Midbrain (tissue), 1 donor: ENCODE data around the gene HOXD11.

Experiments
- DNase-seq: peaks from one replicate; lab custom pipeline; 2025; lab: John Stamatoyannopoulos, UW

Gene HOXD11

DNA sequence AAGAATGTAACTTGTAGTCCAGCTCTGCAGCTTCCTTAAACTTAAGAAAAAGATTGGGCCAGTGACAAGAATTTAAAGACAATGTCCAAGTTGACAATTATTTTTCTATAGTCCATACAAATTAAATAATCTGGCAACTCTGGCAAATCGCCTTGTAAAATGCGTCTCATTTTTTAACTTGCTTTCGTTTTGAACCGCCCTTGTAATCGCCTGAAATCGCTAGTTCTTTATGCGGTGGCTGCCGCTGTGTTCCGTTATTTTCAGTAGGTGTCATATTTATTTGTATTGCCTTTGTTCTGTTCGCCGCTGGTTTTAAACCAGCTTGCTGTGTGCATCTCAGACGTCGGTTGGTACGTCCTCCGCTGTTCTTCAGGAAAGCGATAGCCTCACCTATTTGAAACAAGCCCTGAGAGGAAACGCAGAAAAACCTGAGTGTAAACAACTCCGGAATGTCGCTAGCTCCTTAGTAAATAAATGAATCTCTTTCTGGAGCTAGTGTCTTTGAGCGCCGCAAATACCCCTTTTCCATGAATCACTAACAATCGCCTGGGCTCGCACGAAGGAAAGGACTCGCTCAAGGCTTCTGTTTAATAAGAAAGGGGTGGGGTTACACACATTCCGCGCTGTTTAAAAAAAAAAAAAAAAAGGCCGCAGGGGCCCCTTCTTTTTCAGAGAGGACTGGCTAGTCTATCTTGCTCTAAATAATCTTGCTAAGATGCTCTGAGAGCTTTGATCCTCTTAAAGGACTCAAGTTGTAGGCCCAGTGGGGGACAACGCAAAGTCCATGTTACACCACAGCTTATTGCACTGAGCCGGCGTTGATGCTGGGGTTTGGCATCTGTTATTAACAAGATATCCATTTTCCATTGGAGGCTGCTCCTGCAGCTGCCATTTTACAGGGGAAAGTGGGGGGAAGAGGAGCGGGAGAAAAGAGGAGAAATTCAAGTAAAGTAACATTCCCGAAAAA, 25.4 kb downstream of the HOXD11 start:
- no peak for DNase-seq

DNA sequence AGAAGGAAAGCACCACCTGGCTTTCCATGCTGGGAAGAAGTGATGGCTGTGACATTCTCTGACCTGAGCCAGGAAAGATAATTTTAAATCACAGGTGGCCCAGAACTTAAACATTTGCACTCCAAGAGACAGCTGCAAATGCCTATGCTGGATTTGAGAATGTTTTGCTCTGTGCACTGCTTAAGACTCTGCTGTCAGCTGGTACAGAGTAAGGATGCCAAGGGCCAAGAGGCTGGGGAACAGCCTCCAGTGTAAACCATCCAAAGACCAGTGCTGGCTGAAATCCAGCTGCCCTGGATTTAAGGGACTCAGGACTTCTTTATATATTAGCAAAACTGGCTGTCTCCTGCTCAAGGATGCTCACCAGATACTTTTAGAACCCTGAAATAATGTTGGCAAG, 26.3 kb downstream of the HOXD11 start:
- no peak for DNase-seq

DNA sequence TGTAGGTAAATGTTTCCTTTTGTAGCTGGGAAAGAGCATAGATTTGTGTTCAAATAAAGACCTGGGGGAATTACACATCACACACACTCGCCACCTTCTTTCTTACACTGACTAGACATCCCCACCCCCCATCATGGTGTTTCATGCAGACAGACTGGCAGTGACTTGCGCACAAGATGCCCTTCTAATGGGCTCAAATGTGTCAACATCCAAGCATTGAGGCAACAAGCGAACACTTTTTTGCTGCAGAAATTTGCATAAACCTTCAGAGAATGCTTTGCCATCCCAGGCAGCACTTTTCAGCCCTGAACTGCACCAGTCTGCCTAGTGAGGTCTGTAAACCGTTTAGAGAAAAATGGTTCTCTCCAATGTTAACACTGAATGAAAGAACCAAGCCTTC, 27.0 kb downstream of the HOXD11 start:
- no peak for DNase-seq

DNA sequence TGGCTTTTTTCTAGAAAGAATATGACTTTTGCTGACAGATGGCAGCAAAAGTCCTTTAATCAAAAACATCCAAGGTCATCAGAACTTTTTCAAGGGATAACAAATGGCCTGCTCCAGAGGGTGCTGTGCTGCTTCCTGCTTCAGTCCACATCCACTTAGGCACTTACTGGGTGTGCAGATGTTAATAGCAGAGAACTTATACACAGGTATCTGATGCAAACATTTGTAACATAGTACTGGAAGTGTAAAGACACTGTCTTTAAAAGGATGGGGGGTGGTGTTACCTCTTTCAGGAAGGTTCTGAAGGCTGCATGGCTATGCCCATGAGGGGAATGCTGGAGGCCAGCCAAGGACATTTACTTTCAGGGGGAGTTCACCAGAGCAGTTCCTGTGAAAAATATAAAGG, 28.0 kb downstream of the HOXD11 start:
- DNase-seq, result no peak

- no peak for DNase-seq
Measured at GRCh38 chr2:176136374-176137251, 29.5 kb downstream of the HOXD11 start.

DNA sequence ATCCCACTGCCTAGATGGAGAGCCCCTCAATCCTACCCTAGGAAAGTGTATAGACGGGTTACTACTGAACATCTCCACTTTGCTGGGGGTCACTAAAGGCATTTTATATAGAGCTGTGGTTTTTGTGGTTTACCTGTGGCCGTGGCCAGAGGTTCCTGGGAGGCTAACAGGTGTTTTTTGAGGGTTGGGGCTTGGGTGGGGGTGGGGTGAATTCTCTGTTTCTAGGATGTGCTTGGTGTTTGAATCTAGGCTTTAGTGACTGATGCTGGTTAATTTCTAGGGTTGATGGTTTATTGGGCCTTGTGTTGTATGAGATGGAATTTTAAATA, 30.1 kb downstream of the HOXD11 start:
- DNase-seq, result no peak

- no peak for DNase-seq
Measured at GRCh38 chr2:176137906-176138305, 30.8 kb downstream of the HOXD11 start.

- DNase-seq, result no peak
Measured at GRCh38 chr2:176138526-176138922, 31.4 kb downstream of the HOXD11 start.

DNA sequence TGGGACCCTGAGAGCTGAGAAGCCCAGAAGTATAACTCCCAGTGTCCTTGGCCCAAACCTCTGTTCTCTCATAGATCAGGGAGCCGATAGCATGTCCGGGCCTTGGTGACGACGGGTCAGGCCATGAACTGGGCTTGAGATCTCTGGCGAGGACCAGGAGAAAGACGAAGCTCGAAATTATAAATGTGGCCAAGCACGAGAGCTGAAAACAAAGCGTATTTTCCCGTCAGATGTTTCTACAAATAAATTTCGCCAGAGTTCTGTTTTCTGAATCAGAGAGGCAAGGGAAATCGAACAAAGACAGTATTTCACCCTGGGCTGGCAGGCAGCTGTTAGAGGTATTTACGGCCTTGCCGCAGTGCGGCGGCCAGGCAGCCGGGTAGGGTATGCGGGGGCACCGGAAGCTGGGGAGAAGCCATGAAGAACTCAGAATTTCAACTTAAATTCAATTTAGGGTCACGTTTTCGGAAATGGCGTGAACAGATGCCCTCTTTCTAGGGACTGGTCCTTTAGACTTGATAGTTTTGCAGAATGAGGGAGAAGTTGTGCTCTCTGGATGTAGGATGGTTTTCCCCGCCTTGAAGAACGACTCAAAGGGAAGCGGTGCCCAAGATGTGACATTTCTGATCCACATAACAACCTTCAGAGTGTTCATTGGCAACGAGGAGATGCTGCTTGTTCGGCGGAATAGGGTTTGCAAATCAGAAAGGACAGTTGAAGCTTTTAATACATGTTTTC, 32.0 kb downstream of the HOXD11 start:
- DNase-seq, result no peak

- DNase-seq, result no peak
Measured at GRCh38 chr2:176139661-176140512, 32.8 kb downstream of the HOXD11 start.

- peak; percentile 75 for DNase-seq
Measured at GRCh38 chr2:176140513-176141317, 33.6 kb downstream of the HOXD11 start.

- no peak for DNase-seq
Measured at GRCh38 chr2:176142281-176142680, 35.2 kb downstream of the HOXD11 start.

DNA sequence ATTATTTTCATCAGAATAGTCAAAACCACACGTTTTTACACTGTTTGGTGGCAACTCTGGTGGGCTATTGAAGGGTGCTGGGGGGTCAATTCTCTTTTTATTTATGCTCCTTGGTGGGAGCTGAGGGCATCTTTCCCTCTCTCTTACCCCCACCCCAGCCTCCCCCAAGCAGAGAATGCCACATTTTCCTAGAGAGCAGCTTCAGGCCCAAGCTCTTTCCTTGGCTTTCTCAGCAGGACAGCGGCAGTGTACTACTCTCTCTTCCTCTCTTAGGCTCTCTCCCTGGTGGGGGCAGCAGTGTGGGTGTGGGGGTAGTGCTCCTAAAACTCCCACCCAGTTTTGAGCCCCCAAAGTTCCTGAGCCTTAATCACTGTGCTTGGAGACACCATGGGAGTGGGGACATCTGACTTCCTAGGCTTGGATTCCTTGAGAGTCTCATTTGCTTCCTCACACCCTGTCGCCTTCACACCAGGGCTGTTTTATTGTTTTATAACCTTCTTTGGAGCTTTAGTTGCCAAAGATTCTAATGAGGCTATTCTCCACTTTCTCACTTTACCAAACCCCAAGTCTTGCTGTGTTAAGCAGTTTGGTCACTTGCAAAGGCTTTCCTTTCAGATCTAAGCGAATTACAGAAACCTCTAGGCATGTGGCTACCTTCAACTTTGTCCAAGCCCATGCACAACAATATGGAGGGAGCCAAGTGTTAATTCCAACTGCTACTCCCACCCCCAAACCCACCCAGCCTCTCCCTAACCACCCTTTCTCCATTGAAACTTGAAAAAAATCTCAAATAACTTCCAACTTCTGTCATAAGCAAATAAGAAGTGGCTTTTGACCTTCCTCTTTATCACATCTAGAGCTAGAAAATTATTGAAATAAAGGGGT, 38.2 kb downstream of the HOXD11 start:
- DNase-seq, result no peak

- no peak for DNase-seq
Measured at GRCh38 chr2:176146101-176146500, 39.0 kb downstream of the HOXD11 start.

- no peak for DNase-seq
Measured at GRCh38 chr2:176146645-176147044, 39.6 kb downstream of the HOXD11 start.

DNA sequence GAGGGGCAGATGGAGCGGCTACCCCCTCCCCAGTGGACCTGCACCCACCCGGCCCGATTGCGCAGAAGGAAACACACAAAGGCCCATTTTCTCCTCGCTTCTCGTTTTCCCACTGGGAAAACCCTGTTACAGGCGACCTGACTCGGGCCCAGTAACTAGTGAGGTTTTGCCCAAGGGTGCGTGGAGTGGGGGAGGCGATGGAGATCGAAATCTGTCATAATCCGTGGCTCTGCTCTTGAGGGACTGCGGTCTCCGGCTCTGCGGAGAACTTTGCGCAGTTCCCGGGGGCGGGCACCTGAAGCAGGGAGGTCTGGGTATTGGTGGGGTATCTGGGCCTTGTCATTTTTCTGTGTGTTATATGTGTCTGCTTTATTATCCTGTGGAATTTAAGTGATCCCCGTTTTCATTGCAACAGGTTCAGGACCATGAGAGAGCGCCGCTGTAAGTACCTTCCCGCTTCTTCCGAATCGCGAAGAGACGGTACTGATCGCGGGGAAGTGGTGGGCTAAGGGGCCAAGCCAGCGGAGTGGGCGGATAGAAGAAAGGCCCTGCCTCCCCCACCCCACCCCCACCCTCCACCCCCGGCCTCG, 40.2 kb downstream of the HOXD11 start:
- DNase-seq, result no peak

DNA sequence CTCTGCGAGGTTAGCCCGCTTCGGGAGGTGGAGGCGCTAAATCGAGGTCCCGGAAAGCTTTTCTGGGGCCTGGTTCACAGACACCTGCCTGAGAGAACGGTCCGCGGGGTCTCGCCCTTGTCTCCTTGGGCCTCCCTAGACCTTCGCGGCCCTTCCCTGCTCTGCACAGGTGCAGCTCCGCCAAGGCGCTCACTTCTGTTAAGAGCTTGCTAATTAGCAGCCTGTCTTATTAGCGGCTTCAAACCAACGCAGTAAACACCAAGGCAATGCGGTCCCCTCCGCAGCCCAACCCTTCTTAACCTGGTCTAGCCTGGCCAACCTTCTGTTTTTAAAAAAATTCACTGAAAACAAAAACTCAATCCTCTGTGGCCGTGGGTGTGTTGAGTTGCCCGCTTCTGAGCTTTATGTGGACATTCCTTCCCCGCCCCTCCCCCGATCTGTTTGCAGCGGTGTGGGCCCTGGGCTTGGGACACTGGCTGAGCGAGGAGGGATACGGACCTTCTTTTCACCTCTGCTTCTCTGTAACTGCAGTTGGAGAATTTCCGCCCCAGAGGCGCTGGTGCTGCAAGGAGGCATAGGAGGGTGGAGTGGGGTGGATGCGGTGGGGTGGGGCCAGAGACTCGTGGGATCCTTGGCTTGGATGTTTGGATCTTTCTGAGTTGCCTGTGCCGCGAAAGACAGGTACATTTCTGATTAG, 40.9 kb downstream of the HOXD11 start:
- DNase-seq, result no peak

DNA sequence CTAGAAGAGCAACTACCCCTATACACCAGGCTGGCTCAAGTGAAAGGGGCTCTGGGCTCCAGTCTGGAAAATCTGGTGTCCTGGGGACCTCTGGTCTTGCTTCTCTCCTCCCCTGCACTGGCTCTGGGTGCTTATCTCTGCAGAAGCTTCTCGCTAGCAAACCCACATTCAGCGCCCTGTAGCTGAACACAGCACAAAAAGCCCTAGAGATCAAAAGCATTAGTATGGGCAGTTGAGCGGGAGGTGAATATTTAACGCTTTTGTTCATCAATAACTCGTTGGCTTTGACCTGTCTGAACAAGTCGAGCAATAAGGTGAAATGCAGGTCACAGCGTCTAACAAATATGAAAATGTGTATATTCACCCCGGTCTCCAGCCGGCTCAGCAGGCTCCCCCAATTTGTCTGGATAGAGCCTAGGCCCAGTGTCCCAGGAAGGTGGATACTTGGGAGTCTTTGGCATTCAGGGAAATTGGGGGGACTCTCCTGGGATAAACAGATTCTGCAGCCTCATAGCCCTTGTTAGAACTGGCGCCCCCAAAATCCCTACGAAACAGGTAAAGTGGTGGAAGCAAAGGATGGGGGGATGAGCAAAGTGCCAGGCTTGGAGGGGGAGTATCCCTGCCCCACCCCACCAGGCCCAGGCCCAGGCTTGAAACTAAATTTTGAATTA, 41.8 kb downstream of the HOXD11 start:
- DNase-seq, result no peak
